CD4-positive, alpha-beta T cell treated with Interferon alpha-2 for 1 hour (primary cell): ENCODE results near the gene INTS14.

Experiments used
- DNase-seq, 2 donors: peaks; one replicate each; pipeline ENCODE4 v3.0.0-alpha.2; 2020 to 2022

INTS14 gene

DNA sequence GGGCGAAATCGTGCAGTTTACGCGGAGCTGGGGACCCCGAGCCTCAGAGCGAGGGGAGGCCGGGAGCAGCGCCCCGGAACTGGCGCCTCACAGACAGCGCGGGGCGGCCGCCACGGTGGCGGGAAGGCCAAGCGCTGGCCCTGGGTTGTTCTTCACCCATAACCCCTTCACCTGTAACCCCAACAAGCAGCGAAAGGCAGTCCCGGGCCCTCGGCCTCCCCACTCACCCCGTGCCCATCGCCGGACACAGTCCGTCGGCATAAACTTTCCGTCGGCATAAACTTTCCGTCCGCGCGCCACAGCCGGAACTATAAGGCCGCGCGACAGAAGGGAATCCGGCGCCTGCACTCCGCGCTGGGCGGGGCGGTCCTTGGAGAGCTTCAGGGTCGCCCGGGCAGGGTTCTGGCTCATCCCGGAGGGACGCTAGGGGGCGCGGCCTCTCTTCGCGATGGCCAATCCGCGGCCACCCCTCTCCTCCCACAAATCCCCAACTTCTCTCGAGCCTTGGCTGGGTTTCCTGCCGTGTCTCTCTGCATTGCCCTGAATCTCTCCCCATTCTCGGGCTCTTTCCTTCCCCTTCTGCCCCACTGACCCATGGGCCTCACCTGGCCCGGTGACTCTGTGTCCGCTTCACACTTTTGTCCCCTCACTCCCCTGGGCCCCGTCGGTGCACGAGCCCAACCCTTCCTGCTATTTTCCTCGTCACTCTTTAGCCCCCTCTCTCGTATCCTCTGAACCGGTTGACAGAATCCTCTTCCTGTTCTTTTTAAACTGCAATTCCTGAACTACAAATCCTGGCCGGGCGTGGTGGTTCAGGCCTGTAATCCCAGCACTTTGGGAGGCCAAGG, at the start of gene INTS14:
TSS of gene INTS14 (minus strand) at position 261 of the 848 bp plus-strand sequence. CDS start 3,751 bp downstream, outside the sequence.
- DNase-seq: peak; percentile 91 to 93

DNA sequence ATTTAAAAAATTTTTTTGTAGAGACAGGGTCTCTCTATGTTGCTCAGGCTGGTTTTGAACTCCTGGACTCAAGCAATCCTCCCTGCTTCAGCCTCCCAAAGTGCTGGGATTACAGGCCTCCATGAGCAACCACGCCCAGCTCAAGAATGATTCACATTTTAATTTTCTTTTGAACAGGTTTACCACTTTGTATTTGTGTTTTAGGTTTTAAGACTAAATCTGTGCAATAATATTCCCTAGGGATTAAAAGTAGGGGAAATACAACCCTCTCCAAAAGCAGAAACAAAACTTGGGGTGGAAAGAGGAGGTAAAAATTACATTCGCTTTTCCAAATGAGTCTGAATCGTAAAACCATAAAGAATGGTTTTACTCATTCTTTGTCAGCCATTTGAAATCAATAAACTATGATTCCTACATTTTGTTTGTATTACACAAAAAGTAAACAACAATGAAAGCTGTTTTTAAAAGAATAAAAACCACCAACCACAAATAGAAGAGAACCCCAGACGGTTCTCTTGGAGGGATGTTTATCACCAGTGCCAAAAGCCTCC, 48.6 kb upstream of the INTS14 start:
- DNase-seq: no peak

DNA sequence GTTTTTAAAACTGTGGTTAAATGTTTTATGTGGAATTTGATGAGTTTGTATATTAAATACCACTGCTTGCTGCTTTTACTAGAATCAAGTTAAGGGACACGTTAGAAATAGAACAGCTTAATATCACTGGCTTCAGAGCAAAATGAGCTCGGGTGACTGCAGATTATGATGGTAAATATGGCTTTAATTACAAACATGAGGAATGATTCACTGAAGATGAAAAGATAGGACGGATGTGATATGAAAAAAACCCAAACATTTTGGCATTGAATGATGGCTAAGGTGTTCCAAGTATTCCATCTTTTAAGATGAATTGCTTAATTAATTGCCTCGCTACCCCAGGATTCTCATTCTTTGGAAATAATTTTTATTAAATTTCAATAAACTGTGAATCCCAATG, 44.5 kb upstream of the INTS14 start:
- no peak for DNase-seq

DNA sequence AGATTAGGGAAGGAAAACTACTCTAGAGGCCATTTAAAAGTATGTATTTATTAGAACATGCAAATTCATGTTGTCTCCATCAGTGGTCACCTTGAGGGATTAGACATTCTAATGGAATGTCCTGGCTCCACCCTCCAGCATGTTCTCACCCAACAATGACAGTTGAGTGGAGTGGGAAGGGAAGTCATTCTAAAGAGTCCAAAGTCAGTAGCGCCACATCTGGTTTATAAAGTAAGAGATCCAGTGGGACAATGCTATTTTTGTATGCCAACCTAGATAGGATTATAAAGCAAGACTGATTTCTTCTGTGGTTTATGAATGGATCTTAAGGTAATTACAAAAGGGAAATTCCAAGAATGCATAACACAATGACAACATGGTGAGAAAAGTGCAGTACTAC, 44.1 kb upstream of the INTS14 start:
- no peak for DNase-seq

DNA sequence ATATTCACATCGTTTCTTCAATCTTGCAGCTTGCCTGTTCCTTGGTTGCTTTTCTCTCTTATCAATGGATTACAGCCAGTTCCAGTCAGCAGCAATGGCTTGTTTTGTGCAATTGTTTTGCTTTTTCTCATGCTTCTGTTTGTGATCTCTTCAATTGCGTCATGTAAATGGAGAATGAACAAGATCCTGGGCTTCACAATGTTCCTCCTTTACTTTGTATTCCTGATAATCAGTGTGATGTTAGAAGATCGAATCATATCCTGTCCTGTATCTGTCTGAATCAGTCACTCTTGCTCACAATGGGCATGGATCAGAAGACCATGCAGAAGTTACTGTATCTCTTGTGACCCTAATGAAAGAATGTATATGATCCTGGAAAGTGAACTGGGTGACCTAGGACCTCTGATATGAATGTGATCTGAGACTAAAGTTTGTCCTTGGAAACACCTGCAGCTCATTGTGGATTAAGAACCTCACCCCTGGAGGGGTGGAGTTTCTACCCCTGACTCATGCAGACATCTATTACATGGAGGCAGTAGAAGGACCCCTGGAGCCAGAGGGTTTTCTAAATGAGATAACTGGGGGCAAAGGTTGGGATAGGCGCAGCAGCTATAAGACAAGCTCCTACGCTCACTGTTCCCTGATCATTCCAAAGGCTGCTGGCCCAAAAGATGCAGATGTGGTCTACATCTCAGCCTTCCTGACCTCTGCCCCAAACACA, 43.0 kb upstream of the INTS14 start:
- DNase-seq: no peak

- no peak for DNase-seq
Observed at GRCh38 chr15:65653341-65653740, 42.4 kb upstream of the INTS14 start.

DNA sequence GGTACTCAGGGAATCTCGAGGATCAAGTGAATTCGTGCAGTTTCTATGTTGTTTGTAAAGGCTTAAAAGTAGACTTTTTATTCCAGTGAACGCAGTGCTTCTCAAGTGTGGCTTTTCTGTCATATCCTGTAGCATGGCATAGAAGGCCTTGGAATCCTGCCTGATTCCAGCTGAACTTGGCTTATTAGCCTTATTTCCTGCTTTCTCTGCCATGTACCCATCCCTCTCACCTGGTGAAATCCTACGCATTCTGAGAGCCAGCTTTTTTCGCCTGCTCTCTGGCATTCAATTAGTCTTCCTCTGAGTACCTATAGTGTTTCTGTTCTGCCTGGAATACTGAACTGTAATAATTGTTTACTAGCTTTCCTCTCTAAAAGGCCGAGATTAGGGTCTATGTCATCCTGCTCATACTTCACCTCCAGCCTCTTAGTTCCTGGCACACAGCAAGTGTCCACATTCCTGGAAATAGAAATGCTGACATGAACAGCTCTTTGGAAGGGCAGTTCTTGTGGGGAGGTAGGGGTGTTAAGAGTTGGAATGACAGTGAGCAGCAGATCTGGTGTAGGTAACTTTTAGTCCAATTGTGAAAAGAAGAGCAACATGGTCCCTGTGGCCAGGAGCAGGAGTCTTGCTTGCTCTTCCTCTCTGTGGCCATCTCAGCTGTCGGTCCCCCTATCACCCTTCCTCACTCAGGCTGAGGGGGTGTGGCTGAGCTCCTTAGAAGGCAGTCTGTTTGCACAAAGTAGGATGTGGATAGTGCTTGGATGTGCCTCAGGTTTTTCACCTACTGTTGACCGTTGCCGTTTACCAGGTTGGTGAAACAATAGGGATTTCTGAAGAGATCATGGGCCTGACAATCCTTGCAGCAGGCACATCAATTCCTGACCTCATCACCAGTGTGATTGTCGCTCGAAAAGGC, 41.2 kb upstream of the INTS14 start:
- DNase-seq: no peak

DNA sequence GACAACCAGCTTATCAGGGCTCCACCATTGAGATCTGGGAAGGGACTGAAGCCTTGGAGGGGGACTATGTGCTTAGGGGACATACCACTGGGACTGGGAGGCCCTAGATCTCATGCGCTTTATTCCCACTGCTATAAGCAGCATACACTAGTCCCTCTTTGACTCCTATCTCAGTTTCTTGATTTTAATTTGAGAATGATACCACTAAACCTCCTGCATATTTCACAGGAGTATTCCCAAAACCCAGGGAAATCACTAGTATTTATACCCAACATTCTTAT, 40.1 kb upstream of the INTS14 start:
- no peak for DNase-seq

- no peak for DNase-seq
Observed at GRCh38 chr15:65650312-65651041, 39.5 kb upstream of the INTS14 start.

DNA sequence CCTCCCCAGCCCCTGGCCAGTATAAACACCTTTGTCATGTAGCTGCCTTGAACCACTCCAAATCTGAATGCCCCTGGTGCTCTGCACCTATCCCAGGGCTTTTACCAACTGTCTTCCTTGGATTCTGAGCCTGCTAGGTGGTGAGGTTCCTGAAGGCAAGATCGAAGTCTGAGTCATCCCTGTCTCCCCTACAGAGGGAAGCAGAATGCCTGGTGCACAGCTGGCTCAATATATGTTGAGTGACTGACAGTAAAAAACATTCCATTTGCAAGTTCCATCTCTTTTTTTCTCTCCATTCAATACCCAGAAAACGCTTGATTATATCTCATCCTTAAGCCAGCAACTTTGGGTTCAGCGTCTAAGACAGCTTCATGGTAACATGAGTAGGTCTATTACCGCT, 35.6 kb upstream of the INTS14 start:
- no peak for DNase-seq

- no peak for DNase-seq
Observed at GRCh38 chr15:65645392-65645791, 34.5 kb upstream of the INTS14 start.

- DNase-seq: no peak
Observed at GRCh38 chr15:65644282-65644681, 33.4 kb upstream of the INTS14 start.

GRCh38 chr15:65642594-65642993, 31.7 kb upstream of the INTS14 start:
- DNase-seq: no peak

GRCh38 chr15:65641768-65642475, 31.0 kb upstream of the INTS14 start:
- DNase-seq: no peak

- DNase-seq: no peak
Observed at GRCh38 chr15:65639509-65639908, 28.6 kb upstream of the INTS14 start.

- DNase-seq: peak; percentile 43 to 80
Observed at GRCh38 chr15:65638681-65639089, 27.8 kb upstream of the INTS14 start.

DNA sequence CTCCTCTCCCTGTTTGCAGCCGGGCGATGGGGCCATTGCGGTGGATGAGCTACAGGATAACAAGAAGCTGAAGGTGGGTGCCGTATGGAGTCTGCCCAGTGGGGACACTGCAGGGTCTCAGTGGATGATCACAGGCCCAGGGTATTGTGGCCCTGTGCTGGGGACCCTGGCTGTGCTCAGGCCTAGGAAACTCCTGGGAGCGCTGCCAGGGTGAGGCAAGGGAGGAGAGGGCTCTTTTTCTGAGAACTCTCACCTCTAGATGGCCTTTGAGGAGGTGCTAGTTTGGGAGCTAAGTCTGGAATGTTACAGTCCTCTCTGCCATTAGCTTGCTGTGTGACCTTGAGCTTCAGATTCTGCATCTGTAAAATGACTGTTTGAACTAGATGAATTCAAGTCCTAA, 27.2 kb upstream of the INTS14 start:
- DNase-seq: no peak

GRCh38 chr15:65634356-65634755, 23.4 kb upstream of the INTS14 start:
- no peak for DNase-seq

- DNase-seq: no peak
Observed at GRCh38 chr15:65633752-65634151, 22.8 kb upstream of the INTS14 start.

GRCh38 chr15:65632780-65633375, 21.9 kb upstream of the INTS14 start:
- no peak for DNase-seq

DNA sequence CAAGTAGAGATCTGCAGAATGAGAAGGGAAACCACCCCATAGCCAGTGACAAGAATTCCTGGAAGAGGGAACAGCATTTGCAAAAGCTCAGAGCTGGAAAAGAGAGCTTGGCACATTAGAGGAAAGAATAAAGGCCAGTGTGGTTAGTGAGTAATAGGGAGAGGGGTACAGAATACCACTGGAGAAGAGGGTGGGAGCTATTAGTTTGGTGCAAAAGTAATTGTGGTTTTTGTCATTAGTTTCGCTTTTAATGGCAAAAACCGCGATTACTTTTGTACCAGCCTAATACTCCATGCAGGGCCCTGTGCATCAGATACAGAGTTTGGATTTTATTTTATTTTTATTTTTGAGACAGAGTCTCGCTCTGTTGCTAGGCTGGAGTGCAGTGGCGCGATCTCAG, 20.6 kb upstream of the INTS14 start:
- peak in 1 of 2 donors; percentile 28 for DNase-seq
